Measurements from ENCODE around the gene RABL6.
"Not testable (repeated sequence)": the region's sequence is repeated elsewhere in the genome, so short reads cannot be mapped to it uniquely, and the experiment has no call there.

RABL6 gene

GRCh38 chr9:136821826-136822544, 14.2 kb downstream of the RABL6 start:
- no peak for DNase-seq (ENCODE audit: low read depth, low spot score)

- DNase-seq (ENCODE audit: low read depth, low spot score): no peak
Observed at GRCh38 chr9:136823136-136824046, 15.6 kb downstream of the RABL6 start.

GRCh38 chr9:136824496-136825225, 16.9 kb downstream of the RABL6 start:
- DNase-seq (ENCODE audit: low read depth, low spot score): no peak

GRCh38 chr9:136825295-136826187, 17.8 kb downstream of the RABL6 start:
- no peak for DNase-seq (ENCODE audit: low read depth, low spot score)

GRCh38 chr9:136826188-136826541, 18.4 kb downstream of the RABL6 start:
- DNase-seq (ENCODE audit: low read depth, low spot score): no peak

GRCh38 chr9:136826703-136827582, 19.2 kb downstream of the RABL6 start:
- no peak for DNase-seq (ENCODE audit: low read depth, low spot score)

- no peak for DNase-seq (ENCODE audit: low read depth, low spot score)
Observed at GRCh38 chr9:136827794-136828473, 20.2 kb downstream of the RABL6 start.

- DNase-seq (ENCODE audit: low read depth, low spot score): no peak
Observed at GRCh38 chr9:136828474-136829140, 20.9 kb downstream of the RABL6 start.

- no peak for DNase-seq (ENCODE audit: low read depth, low spot score)
Observed at GRCh38 chr9:136829412-136829811, 21.7 kb downstream of the RABL6 start.

- DNase-seq (ENCODE audit: low read depth, low spot score): no peak
Observed at GRCh38 chr9:136829981-136830885, 22.5 kb downstream of the RABL6 start.

GRCh38 chr9:136831002-136831719, 23.4 kb downstream of the RABL6 start:
- DNase-seq (ENCODE audit: low read depth, low spot score): no peak

GRCh38 chr9:136831720-136832104, 24.0 kb downstream of the RABL6 start:
- no peak for DNase-seq (ENCODE audit: low read depth, low spot score)

GRCh38 chr9:136832581-136832980, 24.8 kb downstream of the RABL6 start:
- no peak for DNase-seq (ENCODE audit: low read depth, low spot score)

GRCh38 chr9:136833381-136834048, 25.8 kb downstream of the RABL6 start:
- not testable (repeated sequence) for DNase-seq (ENCODE audit: low read depth, low spot score)

- no peak for DNase-seq (ENCODE audit: low read depth, low spot score)
Observed at GRCh38 chr9:136835162-136835931, 27.6 kb downstream of the RABL6 start.

Measured in iPS DF 19.7 (cell line).